ENCODE data around the gene AHDC1. TPM values are rescaled to one million over a fixed set of nuclear protein-coding genes. Genes with fewer than 3 reads are reported as not detected.

AHDC1 gene
- total and polyA plus RNA-seq, 2 of the 13 experiments (the other 11 are each of a cell fraction or from before 2014, with no cell fraction given): 1.0 to 2.7 TPM

DNA sequence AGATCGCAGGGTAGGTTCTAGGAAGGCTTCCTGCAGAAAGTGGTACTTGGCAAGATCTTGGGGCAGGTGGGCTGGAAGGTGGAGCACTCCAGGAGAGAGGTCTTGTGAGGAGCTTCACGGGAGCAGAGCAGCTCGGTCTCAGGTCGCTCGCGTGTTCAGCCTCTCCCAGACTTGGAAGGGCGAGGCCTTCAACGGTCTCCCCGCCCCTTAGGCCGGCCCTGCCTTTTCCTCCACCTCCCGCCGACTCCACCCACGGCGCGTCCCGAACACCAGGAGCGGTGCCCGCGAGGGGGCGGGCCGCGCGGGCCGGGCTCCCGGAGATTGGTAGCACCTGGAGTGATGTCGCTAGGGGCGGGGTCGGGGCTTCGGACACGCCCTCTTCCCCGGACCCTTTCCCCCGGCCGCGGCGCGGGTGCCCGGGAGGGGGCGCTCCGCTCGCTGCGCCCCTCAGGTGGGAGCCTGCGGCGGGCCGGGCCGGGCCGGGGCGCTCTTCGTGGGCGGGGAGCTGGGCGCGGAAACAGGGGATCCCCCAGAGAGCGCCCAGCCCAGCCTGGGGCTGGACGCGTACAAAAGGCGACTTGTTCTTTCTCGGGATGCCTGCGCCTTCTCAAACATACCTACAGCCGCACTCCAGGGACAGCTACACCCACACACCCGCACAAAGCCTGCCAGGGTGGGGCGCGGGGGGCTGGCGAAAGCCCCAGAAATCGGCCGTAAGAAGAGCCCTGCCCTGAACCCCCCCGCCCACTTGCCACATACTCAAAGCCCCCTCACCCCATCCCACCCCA, 35.5 kb downstream of the AHDC1 start (continued):
- TF ChIP-seq MIXL1 (CRISPR knock-in tag; IDR thresholded peaks at IDR 0.05) (no peak), ZNF781 (CRISPR knock-in tag; IDR thresholded peaks at IDR 0.05; ENCODE audit: borderline replicate concordance, not compliant biosample characterization) (peak; percentile 43), ZNF501 (CRISPR knock-in tag; IDR thresholded peaks at IDR 0.05) (0 out of 2 replicates have a peak, but pooled peaks have one; percentile 54), ARNTL (CRISPR knock-in tag; IDR thresholded peaks at IDR 0.05) (0 out of 2 replicates have a peak, but pooled peaks have one; percentile 26), STAG1 (CRISPR knock-in tag; IDR thresholded peaks at IDR 0.05) (peak; percentile 44), TBP (CRISPR knock-in tag; IDR thresholded peaks at IDR 0.05) (no peak), NFYB (CRISPR knock-in tag; IDR thresholded peaks at IDR 0.05) (peak; percentile 64), HOXA7 (CRISPR knock-in tag; IDR thresholded peaks at IDR 0.05) (no peak), REL (CRISPR knock-in tag; conservative IDR thresholded peaks at IDR 0.05) (no peak), ZNF468 (CRISPR knock-in tag; IDR thresholded peaks at IDR 0.05) (no peak), JARID2 (CRISPR knock-in tag; IDR thresholded peaks at IDR 0.05; ENCODE audit: insufficient replicate concordance) (no peak), SOX5 (CRISPR knock-in tag; IDR thresholded peaks at IDR 0.05; ENCODE audit: borderline replicate concordance) (0 out of 2 replicates have a peak, but pooled peaks have one; percentile 10), ZMYM4 (CRISPR knock-in tag; IDR thresholded peaks at IDR 0.05) (peak; percentile 37; the same call in 1 of the 2 replicates), ZFY (CRISPR knock-in tag; IDR thresholded peaks at IDR 0.05) (peak; percentile 62; the same call in 1 of the 2 replicates), ZBTB21 (CRISPR knock-in tag; IDR thresholded peaks at IDR 0.05) (no peak), ELF3 (CRISPR knock-in tag; IDR thresholded peaks at IDR 0.05) (0 out of 2 replicates have a peak, but pooled peaks have one; percentile 29), TCF7 (IDR thresholded peaks at IDR 0.05; ENCODE audit: low read depth) (no peak)
- TF ChIP-seq, protein P1, sequence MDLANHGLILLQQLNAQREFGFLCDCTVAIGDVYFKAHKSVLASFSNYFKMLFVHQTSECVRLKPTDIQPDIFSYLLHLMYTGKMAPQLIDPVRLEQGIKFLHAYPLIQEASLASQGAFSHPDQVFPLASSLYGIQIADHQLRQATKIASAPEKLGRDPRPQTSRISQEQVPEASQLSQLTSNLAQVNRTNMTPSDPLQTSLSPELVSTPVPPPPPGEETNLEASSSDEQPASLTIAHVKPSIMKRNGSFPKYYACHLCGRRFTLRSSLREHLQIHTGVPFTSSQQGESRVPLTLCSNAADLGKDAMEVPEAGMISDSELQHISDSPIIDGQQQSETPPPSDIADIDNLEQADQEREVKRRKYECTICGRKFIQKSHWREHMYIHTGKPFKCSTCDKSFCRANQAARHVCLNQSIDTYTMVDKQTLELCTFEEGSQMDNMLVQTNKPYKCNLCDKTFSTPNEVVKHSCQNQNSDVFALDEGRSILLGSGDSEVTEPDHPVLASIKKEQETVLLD (CRISPR knock-in tag; IDR thresholded peaks at IDR 0.05; ENCODE audit: low read depth): no peak
- TF ChIP-seq, protein P2, sequence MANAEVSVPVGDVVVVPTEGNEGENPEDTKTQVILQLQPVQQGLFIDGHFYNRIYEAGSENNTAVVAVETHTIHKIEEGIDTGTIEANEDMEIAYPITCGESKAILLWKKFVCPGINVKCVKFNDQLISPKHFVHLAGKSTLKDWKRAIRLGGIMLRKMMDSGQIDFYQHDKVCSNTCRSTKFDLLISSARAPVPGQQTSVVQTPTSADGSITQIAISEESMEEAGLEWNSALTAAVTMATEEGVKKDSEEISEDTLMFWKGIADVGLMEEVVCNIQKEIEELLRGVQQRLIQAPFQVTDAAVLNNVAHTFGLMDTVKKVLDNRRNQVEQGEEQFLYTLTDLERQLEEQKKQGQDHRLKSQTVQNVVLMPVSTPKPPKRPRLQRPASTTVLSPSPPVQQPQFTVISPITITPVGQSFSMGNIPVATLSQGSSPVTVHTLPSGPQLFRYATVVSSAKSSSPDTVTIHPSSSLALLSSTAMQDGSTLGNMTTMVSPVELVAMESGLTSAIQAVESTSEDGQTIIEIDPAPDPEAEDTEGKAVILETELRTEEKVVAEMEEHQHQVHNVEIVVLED (CRISPR knock-in tag; IDR thresholded peaks at IDR 0.05; ENCODE audit: borderline replicate concordance): no peak
- TF ChIP-seq, protein P3, sequence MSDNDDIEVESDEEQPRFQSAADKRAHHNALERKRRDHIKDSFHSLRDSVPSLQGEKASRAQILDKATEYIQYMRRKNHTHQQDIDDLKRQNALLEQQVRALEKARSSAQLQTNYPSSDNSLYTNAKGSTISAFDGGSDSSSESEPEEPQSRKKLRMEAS (IDR thresholded peaks at IDR 0.05): peak; percentile 64
- TF ChIP-seq, protein P4, sequence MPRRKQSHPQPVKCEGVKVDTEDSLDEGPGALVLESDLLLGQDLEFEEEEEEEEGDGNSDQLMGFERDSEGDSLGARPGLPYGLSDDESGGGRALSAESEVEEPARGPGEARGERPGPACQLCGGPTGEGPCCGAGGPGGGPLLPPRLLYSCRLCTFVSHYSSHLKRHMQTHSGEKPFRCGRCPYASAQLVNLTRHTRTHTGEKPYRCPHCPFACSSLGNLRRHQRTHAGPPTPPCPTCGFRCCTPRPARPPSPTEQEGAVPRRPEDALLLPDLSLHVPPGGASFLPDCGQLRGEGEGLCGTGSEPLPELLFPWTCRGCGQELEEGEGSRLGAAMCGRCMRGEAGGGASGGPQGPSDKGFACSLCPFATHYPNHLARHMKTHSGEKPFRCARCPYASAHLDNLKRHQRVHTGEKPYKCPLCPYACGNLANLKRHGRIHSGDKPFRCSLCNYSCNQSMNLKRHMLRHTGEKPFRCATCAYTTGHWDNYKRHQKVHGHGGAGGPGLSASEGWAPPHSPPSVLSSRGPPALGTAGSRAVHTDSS (CRISPR knock-in tag; conservative IDR thresholded peaks at IDR 0.05): no peak
- TF ChIP-seq, protein P5, sequence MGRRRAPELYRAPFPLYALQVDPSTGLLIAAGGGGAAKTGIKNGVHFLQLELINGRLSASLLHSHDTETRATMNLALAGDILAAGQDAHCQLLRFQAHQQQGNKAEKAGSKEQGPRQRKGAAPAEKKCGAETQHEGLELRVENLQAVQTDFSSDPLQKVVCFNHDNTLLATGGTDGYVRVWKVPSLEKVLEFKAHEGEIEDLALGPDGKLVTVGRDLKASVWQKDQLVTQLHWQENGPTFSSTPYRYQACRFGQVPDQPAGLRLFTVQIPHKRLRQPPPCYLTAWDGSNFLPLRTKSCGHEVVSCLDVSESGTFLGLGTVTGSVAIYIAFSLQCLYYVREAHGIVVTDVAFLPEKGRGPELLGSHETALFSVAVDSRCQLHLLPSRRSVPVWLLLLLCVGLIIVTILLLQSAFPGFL (CRISPR knock-in tag; IDR thresholded peaks at IDR 0.05): no peak
- TF ChIP-seq, protein P6, sequence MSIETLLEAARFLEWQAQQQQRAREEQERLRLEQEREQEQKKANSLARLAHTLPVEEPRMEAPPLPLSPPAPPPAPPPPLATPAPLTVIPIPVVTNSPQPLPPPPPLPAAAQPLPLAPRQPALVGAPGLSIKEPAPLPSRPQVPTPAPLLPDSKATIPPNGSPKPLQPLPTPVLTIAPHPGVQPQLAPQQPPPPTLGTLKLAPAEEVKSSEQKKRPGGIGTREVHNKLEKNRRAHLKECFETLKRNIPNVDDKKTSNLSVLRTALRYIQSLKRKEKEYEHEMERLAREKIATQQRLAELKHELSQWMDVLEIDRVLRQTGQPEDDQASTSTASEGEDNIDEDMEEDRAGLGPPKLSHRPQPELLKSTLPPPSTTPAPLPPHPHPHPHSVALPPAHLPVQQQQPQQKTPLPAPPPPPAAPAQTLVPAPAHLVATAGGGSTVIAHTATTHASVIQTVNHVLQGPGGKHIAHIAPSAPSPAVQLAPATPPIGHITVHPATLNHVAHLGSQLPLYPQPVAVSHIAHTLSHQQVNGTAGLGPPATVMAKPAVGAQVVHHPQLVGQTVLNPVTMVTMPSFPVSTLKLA (IDR thresholded peaks at IDR 0.05): no peak; the same call in 1 of the 2 replicates

Measured in HepG2 (cell line).